ENCODE measurements around the gene GFAP. TPM values are rescaled to one million over a fixed set of nuclear protein-coding genes. Genes with fewer than 3 reads are reported as not detected.

GFAP gene
- total RNA-seq, 4 donors from 2014 or later = 2.4 to 15.3 (median 5.2) TPM

DNA sequence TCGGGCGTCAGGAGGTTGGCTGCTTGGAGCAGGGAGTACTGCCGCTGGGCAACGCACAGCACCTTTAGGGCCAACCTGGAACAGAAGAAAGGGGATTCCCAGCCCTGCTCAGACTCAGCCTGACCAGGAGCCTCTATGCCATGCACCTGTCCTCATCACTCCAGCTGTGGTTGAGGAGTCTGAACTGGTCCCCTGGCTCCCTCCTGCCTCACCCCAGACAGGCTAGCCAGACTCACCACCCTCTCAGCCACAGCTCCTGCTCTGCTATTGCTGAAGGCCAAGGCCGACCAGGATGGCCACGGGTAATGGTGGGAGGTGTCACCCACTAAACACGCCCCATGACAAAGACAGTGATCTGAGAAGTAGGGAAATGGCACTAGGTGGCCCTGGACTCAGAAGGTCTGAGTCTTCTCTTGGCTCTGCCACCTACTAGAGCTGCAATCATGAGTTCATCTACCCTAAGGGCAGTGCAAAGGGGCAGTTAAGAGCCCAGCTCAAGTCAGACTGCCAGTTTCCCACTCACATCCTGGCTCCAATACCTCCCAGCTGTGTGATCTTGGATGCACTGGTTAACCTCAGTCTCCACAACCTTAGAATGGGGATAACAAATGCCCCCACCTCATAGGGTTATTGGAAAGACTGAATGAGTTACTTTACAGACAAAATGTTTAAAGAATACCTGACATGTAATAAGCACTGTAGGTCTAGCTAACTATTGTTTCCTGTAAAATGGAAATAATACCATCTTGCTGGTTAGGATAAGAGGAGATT lies 13.8 kb upstream of the GFAP start:
- TF ChIP-seq, protein P1, sequence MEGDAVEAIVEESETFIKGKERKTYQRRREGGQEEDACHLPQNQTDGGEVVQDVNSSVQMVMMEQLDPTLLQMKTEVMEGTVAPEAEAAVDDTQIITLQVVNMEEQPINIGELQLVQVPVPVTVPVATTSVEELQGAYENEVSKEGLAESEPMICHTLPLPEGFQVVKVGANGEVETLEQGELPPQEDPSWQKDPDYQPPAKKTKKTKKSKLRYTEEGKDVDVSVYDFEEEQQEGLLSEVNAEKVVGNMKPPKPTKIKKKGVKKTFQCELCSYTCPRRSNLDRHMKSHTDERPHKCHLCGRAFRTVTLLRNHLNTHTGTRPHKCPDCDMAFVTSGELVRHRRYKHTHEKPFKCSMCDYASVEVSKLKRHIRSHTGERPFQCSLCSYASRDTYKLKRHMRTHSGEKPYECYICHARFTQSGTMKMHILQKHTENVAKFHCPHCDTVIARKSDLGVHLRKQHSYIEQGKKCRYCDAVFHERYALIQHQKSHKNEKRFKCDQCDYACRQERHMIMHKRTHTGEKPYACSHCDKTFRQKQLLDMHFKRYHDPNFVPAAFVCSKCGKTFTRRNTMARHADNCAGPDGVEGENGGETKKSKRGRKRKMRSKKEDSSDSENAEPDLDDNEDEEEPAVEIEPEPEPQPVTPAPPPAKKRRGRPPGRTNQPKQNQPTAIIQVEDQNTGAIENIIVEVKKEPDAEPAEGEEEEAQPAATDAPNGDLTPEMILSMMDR (IDR thresholded peaks at IDR 0.05; ENCODE audit: low read depth) = no peak

DNA sequence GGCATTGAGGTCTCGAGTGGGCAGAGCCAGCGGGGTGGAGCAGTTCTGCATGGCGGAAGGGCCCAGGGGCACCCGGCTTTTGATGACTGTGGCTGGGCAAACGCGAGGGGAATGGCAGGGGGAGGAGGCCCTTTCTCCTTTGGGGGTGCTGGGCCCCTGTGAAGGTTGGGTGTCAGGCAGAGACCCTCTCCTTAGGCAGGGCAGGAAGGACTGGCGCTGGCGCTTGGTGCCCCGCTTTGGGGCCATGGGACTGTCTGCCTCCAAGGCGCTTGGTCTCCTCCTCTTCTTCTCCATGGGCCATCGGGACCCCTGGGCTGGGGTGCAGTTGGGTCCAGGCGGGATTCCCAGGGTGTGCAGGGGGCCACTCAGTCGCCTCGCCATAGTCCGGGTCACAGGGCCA lies 12.8 kb upstream of the GFAP start:
- TF ChIP-seq, protein P1 (IDR thresholded peaks at IDR 0.05; ENCODE audit: low read depth) = no peak

DNA sequence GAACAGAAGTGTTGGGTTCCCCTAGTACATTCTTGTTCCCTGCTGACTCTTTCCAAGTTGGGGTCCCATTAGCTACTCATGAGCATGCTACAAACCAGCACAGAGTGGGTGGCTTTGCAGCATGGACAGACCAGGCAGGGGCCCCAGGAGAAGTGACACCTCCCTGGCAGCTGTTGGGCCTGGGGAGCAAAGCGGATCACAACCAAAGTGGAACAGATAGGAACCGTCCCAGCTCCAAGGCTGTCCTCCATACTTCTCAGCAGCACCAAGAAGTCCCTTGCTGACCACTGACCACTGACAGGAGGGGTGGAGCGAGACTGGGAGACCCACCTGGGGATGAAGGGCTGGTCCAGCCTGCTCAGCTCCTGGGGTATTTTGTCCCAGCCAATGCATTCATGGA lies 12.4 kb upstream of the GFAP start:
- TF ChIP-seq, protein P1 (IDR thresholded peaks at IDR 0.05; ENCODE audit: low read depth) = no peak

DNA sequence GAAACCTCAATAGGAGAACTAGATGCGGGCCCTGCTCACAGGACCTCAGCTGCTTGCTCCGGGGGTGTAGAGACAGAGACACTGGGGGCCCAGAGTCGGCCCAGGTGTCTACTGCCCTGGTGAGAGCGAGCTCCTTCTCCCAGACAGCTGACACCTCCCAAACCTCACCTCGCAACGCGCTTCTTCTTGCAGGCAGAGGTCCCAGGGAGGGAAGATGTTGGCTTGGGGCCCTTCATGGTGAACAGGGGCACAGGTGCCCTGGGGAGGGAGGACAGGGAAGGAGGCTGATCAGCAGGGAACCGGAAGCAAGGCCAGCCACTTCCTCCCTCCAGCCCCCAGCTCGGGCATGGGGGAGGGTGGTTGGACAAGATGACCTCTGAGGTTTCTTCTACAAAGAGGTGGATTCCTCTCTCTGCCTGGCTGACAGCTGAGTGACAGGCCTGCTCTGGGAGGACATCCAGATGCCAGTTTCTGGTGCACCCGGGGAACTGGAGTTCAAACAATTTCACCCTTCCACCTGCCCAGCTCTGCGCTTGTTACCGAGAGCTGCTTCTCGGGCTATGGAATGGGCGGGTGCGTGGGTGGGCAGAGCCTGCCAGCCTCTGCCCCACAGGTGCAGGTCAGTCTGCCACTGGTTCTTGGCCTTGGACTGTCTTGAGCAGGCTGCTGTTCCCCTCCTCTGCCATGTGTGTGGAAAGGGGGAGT lies 11.7 kb upstream of the GFAP start:
- TF ChIP-seq, protein P1 (IDR thresholded peaks at IDR 0.05; ENCODE audit: low read depth) = no peak

DNA sequence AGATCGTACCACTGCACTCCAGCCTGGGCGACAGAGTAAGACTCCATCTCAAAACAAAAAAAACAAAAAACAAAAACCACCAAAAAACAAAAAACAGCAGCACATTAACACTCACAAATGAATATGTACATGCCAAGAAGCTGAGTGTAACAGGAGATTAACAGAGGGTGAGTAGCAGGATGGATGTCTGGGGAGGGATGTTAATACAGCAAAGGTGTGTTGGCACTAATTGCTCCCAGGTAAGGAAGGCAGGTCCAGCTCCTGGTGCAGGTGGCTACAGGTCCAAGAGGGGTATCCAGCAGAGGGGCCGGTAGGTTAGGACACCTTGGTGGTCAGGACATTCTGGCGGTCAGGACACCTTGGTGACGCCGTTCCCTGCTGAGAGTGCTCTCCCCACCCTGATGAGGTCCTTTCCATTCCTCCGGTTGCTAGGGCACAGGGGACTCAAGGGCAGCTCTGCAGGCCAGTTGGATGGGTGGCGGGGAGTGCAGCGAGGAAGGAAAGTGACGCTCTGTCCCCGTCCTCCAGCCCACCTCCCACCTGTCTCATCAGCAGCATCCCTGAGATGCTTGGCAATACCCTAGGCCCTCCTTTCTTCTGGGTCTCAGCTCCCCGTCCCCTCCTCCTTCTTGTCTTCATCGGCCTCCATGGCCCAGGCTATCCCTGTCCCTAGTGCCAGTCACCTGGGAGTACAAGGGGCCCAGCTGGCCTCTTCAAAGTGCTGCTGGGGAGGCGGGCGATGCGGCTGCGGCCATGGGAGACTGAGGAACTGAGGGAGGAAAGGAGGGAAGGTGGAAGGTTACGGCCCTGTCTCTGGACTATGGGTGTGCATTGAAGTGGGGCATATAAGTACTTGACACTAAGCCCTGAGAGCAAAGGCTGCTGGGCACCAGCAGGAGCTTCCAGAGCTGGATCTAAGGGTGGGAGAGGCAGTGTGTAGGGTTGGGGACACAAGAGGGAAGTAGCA lies 10.7 kb upstream of the GFAP start:
- TF ChIP-seq, protein P1 (IDR thresholded peaks at IDR 0.05; ENCODE audit: low read depth) = no peak

DNA sequence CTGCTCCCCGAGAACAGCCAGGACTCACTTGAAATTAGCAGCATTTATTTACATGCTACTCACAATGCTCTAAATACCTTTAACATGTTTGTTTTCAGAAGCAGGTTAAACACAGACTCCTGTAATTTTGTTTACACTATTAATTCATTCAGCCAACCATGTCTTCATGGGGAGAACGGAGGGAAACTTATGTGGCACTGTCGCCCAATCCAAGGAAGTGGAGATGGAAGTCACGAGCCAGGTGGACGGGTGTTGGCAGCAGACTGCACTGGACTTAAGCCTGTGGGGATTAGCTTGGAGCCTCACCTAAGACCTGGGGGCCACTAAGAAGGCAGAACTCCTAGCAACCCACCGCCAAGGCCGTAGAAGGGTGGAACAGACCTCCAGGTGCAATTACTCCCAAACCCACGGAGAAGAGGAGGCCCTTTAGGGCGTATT lies 8.8 kb upstream of the GFAP start:
- TF ChIP-seq, protein P1 (IDR thresholded peaks at IDR 0.05; ENCODE audit: low read depth) = no peak

All from subcutaneous adipose tissue (tissue), 4 donors.